Measurements from ENCODE around the gene LRRK2.

LRRK2 gene

DNA sequence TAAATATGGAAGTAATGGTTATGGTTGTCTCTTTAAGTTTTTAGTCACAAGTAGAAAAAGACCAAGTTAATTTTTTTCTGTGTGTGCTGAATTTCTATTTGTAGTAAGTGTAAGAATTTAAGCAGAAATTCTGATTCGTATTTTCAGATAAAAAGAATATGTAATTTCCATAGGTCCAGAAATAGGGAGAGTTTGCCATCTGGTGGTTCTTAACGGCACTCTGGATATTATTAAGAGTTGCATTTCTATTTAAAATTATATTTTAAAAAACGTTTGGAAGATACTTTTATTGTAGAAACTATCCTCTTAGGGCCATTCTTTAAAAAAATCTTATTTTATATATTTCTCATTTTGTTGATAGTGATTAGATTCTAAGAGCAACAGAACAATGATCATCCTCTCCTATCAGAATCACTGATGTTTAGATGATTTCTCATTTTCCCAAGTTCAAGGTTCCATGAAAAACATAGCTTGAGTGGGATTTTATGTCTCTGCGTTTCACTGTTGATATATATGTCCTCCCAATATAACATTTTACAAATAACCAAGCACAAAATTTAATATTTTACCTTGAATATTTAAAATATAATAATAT is 88.3 kb downstream of the LRRK2 start:
- Histone ChIP-seq H4K20me1 (ENCODE audit: insufficient read depth, low read length) (no peaks in the 10 kb centered on the region), H3K4me2 (ENCODE audit: low read depth, low read length) (no peak overlapping the region), H3K4me1 (ENCODE audit: low read length) (no peaks in the 10 kb centered on the region), H3K79me2 (ENCODE audit: low read length) (no peaks in the 10 kb centered on the region), H3K9me3 (replicated peaks; ENCODE audit: insufficient read depth, low read length) (no peaks in the 10 kb centered on the region), H2AFZ (ENCODE audit: low read length) (no peak overlapping the region), H3F3A (ENCODE audit: insufficient read depth, low read length) (no peaks in the 10 kb centered on the region), H3K36me3 (replicated peaks; ENCODE audit: insufficient read depth, low read length) (no peaks in the 10 kb centered on the region), H3K9me2 (replicated peaks; ENCODE audit: insufficient read depth, low read length) (no peaks in the 10 kb centered on the region), H3K9ac (ENCODE audit: low read length) (no peak overlapping the region), H3K27me3 (replicated peaks; ENCODE audit: insufficient read depth, low read length) (no peaks in the 10 kb centered on the region), H3K4me3 (ENCODE audit: low read length) (no peak overlapping the region), H3K27ac (ENCODE audit: low read length) (no peak overlapping the region)
- TF ChIP-seq EZH2 (optimal IDR thresholded peaks at IDR 0.05; ENCODE audit: low read depth, low read length) = no peak
- no peak for TF ChIP-seq EZH2phosphoT487 (IDR thresholded peaks at IDR 0.05; ENCODE audit: low read length)
- TF ChIP-seq, protein P1, sequence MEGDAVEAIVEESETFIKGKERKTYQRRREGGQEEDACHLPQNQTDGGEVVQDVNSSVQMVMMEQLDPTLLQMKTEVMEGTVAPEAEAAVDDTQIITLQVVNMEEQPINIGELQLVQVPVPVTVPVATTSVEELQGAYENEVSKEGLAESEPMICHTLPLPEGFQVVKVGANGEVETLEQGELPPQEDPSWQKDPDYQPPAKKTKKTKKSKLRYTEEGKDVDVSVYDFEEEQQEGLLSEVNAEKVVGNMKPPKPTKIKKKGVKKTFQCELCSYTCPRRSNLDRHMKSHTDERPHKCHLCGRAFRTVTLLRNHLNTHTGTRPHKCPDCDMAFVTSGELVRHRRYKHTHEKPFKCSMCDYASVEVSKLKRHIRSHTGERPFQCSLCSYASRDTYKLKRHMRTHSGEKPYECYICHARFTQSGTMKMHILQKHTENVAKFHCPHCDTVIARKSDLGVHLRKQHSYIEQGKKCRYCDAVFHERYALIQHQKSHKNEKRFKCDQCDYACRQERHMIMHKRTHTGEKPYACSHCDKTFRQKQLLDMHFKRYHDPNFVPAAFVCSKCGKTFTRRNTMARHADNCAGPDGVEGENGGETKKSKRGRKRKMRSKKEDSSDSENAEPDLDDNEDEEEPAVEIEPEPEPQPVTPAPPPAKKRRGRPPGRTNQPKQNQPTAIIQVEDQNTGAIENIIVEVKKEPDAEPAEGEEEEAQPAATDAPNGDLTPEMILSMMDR (IDR thresholded peaks at IDR 0.05; ENCODE audit: low read length) = peak; percentile 43
- peak; percentile 8 for DNase-seq

DNA sequence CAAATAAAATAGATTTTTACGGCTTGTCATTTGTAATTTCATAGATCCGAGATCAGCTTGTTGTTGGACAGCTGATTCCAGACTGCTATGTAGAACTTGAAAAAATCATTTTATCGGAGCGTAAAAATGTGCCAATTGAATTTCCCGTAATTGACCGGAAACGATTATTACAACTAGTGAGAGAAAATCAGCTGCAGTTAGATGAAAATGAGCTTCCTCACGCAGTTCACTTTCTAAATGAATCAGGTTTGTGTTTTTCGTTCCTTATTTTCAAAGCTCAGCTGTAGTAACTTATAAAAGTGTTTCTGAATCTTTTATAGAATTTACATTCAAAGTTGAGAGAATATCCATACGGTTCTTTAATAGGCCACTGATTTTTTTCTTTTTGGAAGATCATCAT is 89.1 kb downstream of the LRRK2 start:
- Histone ChIP-seq H2AFZ (ENCODE audit: low read length) (no peak overlapping the region), H3K27me3 (replicated peaks; ENCODE audit: insufficient read depth, low read length) (no peaks in the 10 kb centered on the region), H3F3A (ENCODE audit: insufficient read depth, low read length) (no peaks in the 10 kb centered on the region), H3K9me3 (replicated peaks; ENCODE audit: insufficient read depth, low read length) (no peaks in the 10 kb centered on the region), H4K20me1 (ENCODE audit: insufficient read depth, low read length) (no peaks in the 10 kb centered on the region), H3K36me3 (replicated peaks; ENCODE audit: insufficient read depth, low read length) (no peaks in the 10 kb centered on the region), H3K9ac (ENCODE audit: low read length) (no peak overlapping the region), H3K9me2 (replicated peaks; ENCODE audit: insufficient read depth, low read length) (no peaks in the 10 kb centered on the region), H3K79me2 (ENCODE audit: low read length) (no peaks in the 10 kb centered on the region), H3K27ac (ENCODE audit: low read length) (no peak overlapping the region), H3K4me1 (ENCODE audit: low read length) (no peaks in the 10 kb centered on the region), H3K4me2 (ENCODE audit: low read depth, low read length) (no peak overlapping the region), H3K4me3 (ENCODE audit: low read length) (no peak overlapping the region)
- no peak for DNase-seq
- TF ChIP-seq EZH2 (optimal IDR thresholded peaks at IDR 0.05; ENCODE audit: low read depth, low read length) (no peak), EZH2phosphoT487 (IDR thresholded peaks at IDR 0.05; ENCODE audit: low read length) (no peak)
- TF ChIP-seq, protein P1 (IDR thresholded peaks at IDR 0.05; ENCODE audit: low read length) = no peak

DNA sequence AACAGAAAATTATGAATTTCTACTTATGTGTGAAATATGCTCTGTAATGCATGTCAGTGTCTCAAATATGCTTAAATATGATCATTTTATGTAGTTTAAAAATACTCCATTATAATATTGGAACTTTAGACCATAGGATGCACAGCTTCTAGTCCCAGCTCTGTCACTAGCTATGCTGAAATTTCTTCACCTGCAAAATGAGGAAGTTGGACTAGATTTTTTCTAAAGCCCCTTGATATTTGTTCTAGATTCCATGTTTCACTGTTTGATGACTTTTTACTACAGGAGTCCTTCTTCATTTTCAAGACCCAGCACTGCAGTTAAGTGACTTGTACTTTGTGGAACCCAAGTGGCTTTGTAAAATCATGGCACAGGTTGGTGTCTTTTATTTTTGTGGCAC is 90.1 kb downstream of the LRRK2 start:
- Histone ChIP-seq H3K36me3 (replicated peaks; ENCODE audit: insufficient read depth, low read length) (no peaks in the 10 kb centered on the region), H3K27me3 (replicated peaks; ENCODE audit: insufficient read depth, low read length) (no peaks in the 10 kb centered on the region), H3K4me2 (ENCODE audit: low read depth, low read length) (no peak overlapping the region), H3K9ac (ENCODE audit: low read length) (no peak overlapping the region), H3K9me2 (replicated peaks; ENCODE audit: insufficient read depth, low read length) (no peaks in the 10 kb centered on the region), H3K27ac (ENCODE audit: low read length) (no peak overlapping the region), H3K4me1 (ENCODE audit: low read length) (no peaks in the 10 kb centered on the region), H4K20me1 (ENCODE audit: insufficient read depth, low read length) (no peaks in the 10 kb centered on the region), H3K9me3 (replicated peaks; ENCODE audit: insufficient read depth, low read length) (no peaks in the 10 kb centered on the region), H3K79me2 (ENCODE audit: low read length) (no peaks in the 10 kb centered on the region), H3K4me3 (ENCODE audit: low read length) (no peak overlapping the region), H3F3A (ENCODE audit: insufficient read depth, low read length) (no peaks in the 10 kb centered on the region), H2AFZ (ENCODE audit: low read length) (no peak overlapping the region)
- DNase-seq = no peak
- no peak for TF ChIP-seq EZH2 (optimal IDR thresholded peaks at IDR 0.05; ENCODE audit: low read depth, low read length)
- TF ChIP-seq EZH2phosphoT487 (IDR thresholded peaks at IDR 0.05; ENCODE audit: low read length) = no peak
- TF ChIP-seq, protein P1 (IDR thresholded peaks at IDR 0.05; ENCODE audit: low read length) = no peak

All from MM.1S (cell line).